ENCODE data around the gene CAVIN3.
"Not testable (repeated sequence)": the region's sequence is repeated elsewhere in the genome, so short reads cannot be mapped to it uniquely, and the experiment has no call there.

Gene CAVIN3

GRCh38 chr11:6305297-6305696 is 15.0 kb downstream of the CAVIN3 start:
- no peaks in the 10 kb centered on the region for H3K4me1 ChIP-seq (ENCODE audit: control insufficient read depth, insufficient read depth, low read length, poor library complexity, severe bottlenecking)
- H3K36me3 ChIP-seq (ENCODE audit: control insufficient read depth, insufficient read depth, low read length): no peaks in the 10 kb centered on the region
- H3K4me3 ChIP-seq (ENCODE audit: insufficient read depth, low read depth, low read length, poor library complexity, severe bottlenecking): no peak overlapping the region
- DNase-seq: no peak
- H3K27me3 ChIP-seq (replicated peaks; ENCODE audit: control insufficient read depth, insufficient read depth, low read length, poor library complexity, severe bottlenecking): no peaks in the 10 kb centered on the region
- no peaks in the 10 kb centered on the region for H3K9me3 ChIP-seq (ENCODE audit: control insufficient read depth, low read length)
- H3K27ac ChIP-seq (ENCODE audit: insufficient read depth, low read length, poor library complexity, severe bottlenecking): no peak overlapping the region

- Histone ChIP-seq H3K4me3 (ENCODE audit: insufficient read depth, low read depth, low read length, poor library complexity, severe bottlenecking) (no peak overlapping the region), H3K9me3 (ENCODE audit: control insufficient read depth, low read length) (no peaks in the 10 kb centered on the region)
Measured at GRCh38 chr11:6303661-6304060, 16.6 kb downstream of the CAVIN3 start.

DNA sequence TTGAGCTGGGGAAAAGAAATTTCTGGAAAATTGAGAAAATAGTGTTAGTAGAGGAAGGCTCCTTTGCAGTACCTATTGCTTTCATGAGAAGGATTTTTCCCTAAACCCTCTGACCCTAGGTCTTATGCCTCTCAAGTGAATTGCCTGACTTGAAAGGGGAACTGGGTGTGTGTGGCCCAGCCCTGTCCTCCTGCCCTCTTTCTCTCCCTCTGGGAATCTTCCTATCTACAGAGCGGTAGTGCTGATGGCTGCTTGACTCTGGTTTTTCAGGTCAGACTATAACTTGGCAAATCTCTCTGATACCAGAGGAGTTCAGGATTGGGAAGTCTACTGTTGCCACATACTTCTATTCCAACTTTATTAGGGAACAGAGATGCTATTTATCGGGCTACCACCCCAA is 19.2 kb downstream of the CAVIN3 start:
- no peak for DNase-seq
- no peaks in the 10 kb centered on the region for H3K36me3 ChIP-seq (ENCODE audit: control insufficient read depth, insufficient read depth, low read length)
- no peaks in the 10 kb centered on the region for H3K9me3 ChIP-seq (ENCODE audit: control insufficient read depth, low read length)
- H3K27me3 ChIP-seq (replicated peaks; ENCODE audit: control insufficient read depth, insufficient read depth, low read length, poor library complexity, severe bottlenecking): no peaks in the 10 kb centered on the region
- H3K27ac ChIP-seq (ENCODE audit: insufficient read depth, low read length, poor library complexity, severe bottlenecking): no peak overlapping the region
- no peaks in the 10 kb centered on the region for H3K4me1 ChIP-seq (ENCODE audit: control insufficient read depth, insufficient read depth, low read length, poor library complexity, severe bottlenecking)
- no peak overlapping the region for H3K4me3 ChIP-seq (ENCODE audit: insufficient read depth, low read depth, low read length, poor library complexity, severe bottlenecking)

More at GRCh38 chr11:6303661-6304060, 16.6 kb downstream of the CAVIN3 start:
- Histone ChIP-seq H3K4me1 (ENCODE audit: control insufficient read depth, insufficient read depth, low read length, poor library complexity, severe bottlenecking) (no peaks in the 10 kb centered on the region), H3K27ac (ENCODE audit: insufficient read depth, low read length, poor library complexity, severe bottlenecking) (no peak overlapping the region), H3K27me3 (replicated peaks; ENCODE audit: control insufficient read depth, insufficient read depth, low read length, poor library complexity, severe bottlenecking) (no peaks in the 10 kb centered on the region), H3K36me3 (ENCODE audit: control insufficient read depth, insufficient read depth, low read length) (no peaks in the 10 kb centered on the region)
- no peak for DNase-seq

DNA sequence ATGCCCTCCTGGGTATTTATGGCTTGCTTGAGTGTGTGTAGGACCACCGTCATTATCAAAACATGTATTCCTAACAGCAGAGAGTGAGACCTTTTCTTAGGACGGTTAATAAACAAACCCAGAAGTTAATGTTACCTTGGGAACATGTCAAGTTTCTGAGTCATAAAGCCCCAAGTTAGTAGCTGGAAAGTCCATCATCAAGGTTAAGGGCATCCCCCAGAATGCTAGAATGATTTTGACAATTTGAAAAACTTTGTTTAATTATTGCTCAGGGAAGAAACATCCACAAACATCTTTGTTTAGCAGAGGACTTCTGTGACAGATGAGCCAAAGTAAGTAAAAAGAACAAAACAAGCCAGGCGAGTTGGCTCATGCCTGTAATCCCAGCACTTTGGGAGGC is 20.0 kb downstream of the CAVIN3 start:
- no peak for DNase-seq
- Histone ChIP-seq H3K27me3 (replicated peaks; ENCODE audit: control insufficient read depth, insufficient read depth, low read length, poor library complexity, severe bottlenecking) (no peaks in the 10 kb centered on the region), H3K4me1 (ENCODE audit: control insufficient read depth, insufficient read depth, low read length, poor library complexity, severe bottlenecking) (no peaks in the 10 kb centered on the region), H3K36me3 (ENCODE audit: control insufficient read depth, insufficient read depth, low read length) (no peaks in the 10 kb centered on the region), H3K9me3 (ENCODE audit: control insufficient read depth, low read length) (no peaks in the 10 kb centered on the region), H3K4me3 (ENCODE audit: insufficient read depth, low read depth, low read length, poor library complexity, severe bottlenecking) (no peak overlapping the region), H3K27ac (ENCODE audit: insufficient read depth, low read length, poor library complexity, severe bottlenecking) (no peak overlapping the region)

GRCh38 chr11:6298605-6299004 is 21.7 kb downstream of the CAVIN3 start:
- Histone ChIP-seq H3K27me3 (replicated peaks; ENCODE audit: control insufficient read depth, insufficient read depth, low read length, poor library complexity, severe bottlenecking) (no peaks in the 10 kb centered on the region), H3K4me3 (ENCODE audit: insufficient read depth, low read depth, low read length, poor library complexity, severe bottlenecking) (no peak overlapping the region), H3K4me1 (ENCODE audit: control insufficient read depth, insufficient read depth, low read length, poor library complexity, severe bottlenecking) (no peaks in the 10 kb centered on the region), H3K36me3 (ENCODE audit: control insufficient read depth, insufficient read depth, low read length) (no peaks in the 10 kb centered on the region), H3K27ac (ENCODE audit: insufficient read depth, low read length, poor library complexity, severe bottlenecking) (no peak overlapping the region), H3K9me3 (ENCODE audit: control insufficient read depth, low read length) (no peaks in the 10 kb centered on the region)
- DNase-seq: no peak

GRCh38 chr11:6297831-6298230 is 22.5 kb downstream of the CAVIN3 start:
- no peak overlapping the region for H3K4me3 ChIP-seq (ENCODE audit: insufficient read depth, low read depth, low read length, poor library complexity, severe bottlenecking)
- H3K27me3 ChIP-seq (replicated peaks; ENCODE audit: control insufficient read depth, insufficient read depth, low read length, poor library complexity, severe bottlenecking): no peaks in the 10 kb centered on the region
- H3K27ac ChIP-seq (ENCODE audit: insufficient read depth, low read length, poor library complexity, severe bottlenecking): no peak overlapping the region
- DNase-seq: no peak
- no peaks in the 10 kb centered on the region for H3K9me3 ChIP-seq (ENCODE audit: control insufficient read depth, low read length)
- H3K4me1 ChIP-seq (ENCODE audit: control insufficient read depth, insufficient read depth, low read length, poor library complexity, severe bottlenecking): no peaks in the 10 kb centered on the region
- no peaks in the 10 kb centered on the region for H3K36me3 ChIP-seq (ENCODE audit: control insufficient read depth, insufficient read depth, low read length)

- Histone ChIP-seq H3K27ac (ENCODE audit: insufficient read depth, low read length, poor library complexity, severe bottlenecking) (no peak overlapping the region), H3K9me3 (ENCODE audit: control insufficient read depth, low read length) (no peaks in the 10 kb centered on the region), H3K36me3 (ENCODE audit: control insufficient read depth, insufficient read depth, low read length) (no peaks in the 10 kb centered on the region), H3K4me3 (ENCODE audit: insufficient read depth, low read depth, low read length, poor library complexity, severe bottlenecking) (no peak overlapping the region), H3K4me1 (ENCODE audit: control insufficient read depth, insufficient read depth, low read length, poor library complexity, severe bottlenecking) (no peaks in the 10 kb centered on the region), H3K27me3 (replicated peaks; ENCODE audit: control insufficient read depth, insufficient read depth, low read length, poor library complexity, severe bottlenecking) (no peaks in the 10 kb centered on the region)
- no peak for DNase-seq
Measured at GRCh38 chr11:6285019-6285418, 35.3 kb downstream of the CAVIN3 start.

DNA sequence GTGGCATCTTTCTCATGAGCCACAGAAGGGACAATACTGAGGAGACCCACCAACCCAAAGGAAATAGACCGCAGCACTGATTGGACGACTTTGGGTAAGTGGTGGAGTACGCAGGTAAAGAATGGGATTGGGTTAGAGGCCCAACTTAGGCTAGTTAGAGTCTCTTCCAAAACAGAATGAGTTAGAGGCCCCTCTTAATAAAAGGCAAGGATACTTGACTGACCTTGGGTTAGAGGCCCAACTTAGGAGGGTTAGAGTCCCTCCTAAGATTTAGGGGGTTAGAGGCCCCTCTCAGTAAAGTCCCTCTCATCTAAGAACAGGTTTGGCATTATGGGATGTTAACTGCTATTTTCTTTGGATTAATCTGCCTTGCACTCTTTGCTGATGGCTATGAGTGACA is 36.1 kb downstream of the CAVIN3 start:
- no peaks in the 10 kb centered on the region for H3K4me1 ChIP-seq (ENCODE audit: control insufficient read depth, insufficient read depth, low read length, poor library complexity, severe bottlenecking)
- no peak overlapping the region for H3K4me3 ChIP-seq (ENCODE audit: insufficient read depth, low read depth, low read length, poor library complexity, severe bottlenecking)
- no peaks in the 10 kb centered on the region for H3K9me3 ChIP-seq (ENCODE audit: control insufficient read depth, low read length)
- H3K36me3 ChIP-seq (ENCODE audit: control insufficient read depth, insufficient read depth, low read length): no peaks in the 10 kb centered on the region
- DNase-seq: no peak
- H3K27ac ChIP-seq (ENCODE audit: insufficient read depth, low read length, poor library complexity, severe bottlenecking): no peak overlapping the region
- H3K27me3 ChIP-seq (replicated peaks; ENCODE audit: control insufficient read depth, insufficient read depth, low read length, poor library complexity, severe bottlenecking): no peaks in the 10 kb centered on the region

- Histone ChIP-seq H3K27me3 (replicated peaks; ENCODE audit: control insufficient read depth, insufficient read depth, low read length, poor library complexity, severe bottlenecking) (no peaks in the 10 kb centered on the region), H3K4me3 (ENCODE audit: insufficient read depth, low read depth, low read length, poor library complexity, severe bottlenecking) (no peak overlapping the region), H3K27ac (ENCODE audit: insufficient read depth, low read length, poor library complexity, severe bottlenecking) (no peak overlapping the region), H3K36me3 (ENCODE audit: control insufficient read depth, insufficient read depth, low read length) (no peaks in the 10 kb centered on the region), H3K9me3 (ENCODE audit: control insufficient read depth, low read length) (no peaks in the 10 kb centered on the region), H3K4me1 (ENCODE audit: control insufficient read depth, insufficient read depth, low read length, poor library complexity, severe bottlenecking) (no peaks in the 10 kb centered on the region)
- no peak for DNase-seq
Measured at GRCh38 chr11:6283453-6284023, 36.8 kb downstream of the CAVIN3 start.

- not testable (repeated sequence) for DNase-seq; H3K4me3 ChIP-seq (ENCODE audit: insufficient read depth, low read depth, low read length, poor library complexity, severe bottlenecking); H3K27ac ChIP-seq (ENCODE audit: insufficient read depth, low read length, poor library complexity, severe bottlenecking); H3K36me3 ChIP-seq (ENCODE audit: control insufficient read depth, insufficient read depth, low read length); H3K4me1 ChIP-seq (ENCODE audit: control insufficient read depth, insufficient read depth, low read length, poor library complexity, severe bottlenecking); H3K27me3 ChIP-seq (replicated peaks; ENCODE audit: control insufficient read depth, insufficient read depth, low read length, poor library complexity, severe bottlenecking); H3K9me3 ChIP-seq (ENCODE audit: control insufficient read depth, low read length)
Measured at GRCh38 chr11:6280809-6281208, 39.5 kb downstream of the CAVIN3 start.
